Activated T-helper 9 cell treated with anti-CD3 and anti-CD28 coated beads, Interleukin-2, amount 50 U/mL, for 16 hours (primary cell): ENCODE results near the gene GSG1L.
"Not testable (repeated sequence)": the region's sequence is repeated elsewhere in the genome, so short reads cannot be mapped to it uniquely, and the experiment has no call there.

Experiments
- DNase-seq: peaks from one replicate; pipeline ENCODE4 v3.0.0-alpha.2; 2020; ENCODE audit warnings: low read depth

Gene GSG1L

GRCh38 chr16:27980919-27981700, 82.4 kb downstream of the GSG1L start:
- DNase-seq: no peak

- DNase-seq: no peak
Observed at GRCh38 chr16:27980076-27980775, 83.3 kb downstream of the GSG1L start.

- DNase-seq: not testable (repeated sequence)
Observed at GRCh38 chr16:27979668-27980067, 83.8 kb downstream of the GSG1L start.

GRCh38 chr16:27978876-27979275, 84.6 kb downstream of the GSG1L start:
- DNase-seq: no peak

GRCh38 chr16:27977966-27978365, 85.5 kb downstream of the GSG1L start:
- DNase-seq: no peak

GRCh38 chr16:27976990-27977389, 86.5 kb downstream of the GSG1L start:
- no peak for DNase-seq

GRCh38 chr16:27974896-27975540, 88.5 kb downstream of the GSG1L start:
- no peak for DNase-seq

GRCh38 chr16:27973678-27974077, 89.8 kb downstream of the GSG1L start:
- DNase-seq: no peak

- no peak for DNase-seq
Observed at GRCh38 chr16:27972500-27972899, 91.0 kb downstream of the GSG1L start.

- DNase-seq: no peak
Observed at GRCh38 chr16:27969574-27969973, 93.9 kb downstream of the GSG1L start.

GRCh38 chr16:27967169-27967568, 96.3 kb downstream of the GSG1L start:
- no peak for DNase-seq

- DNase-seq: no peak
Observed at GRCh38 chr16:27966756-27967155, 96.8 kb downstream of the GSG1L start.

GRCh38 chr16:27965801-27966200, 97.7 kb downstream of the GSG1L start:
- DNase-seq: no peak

- DNase-seq: no peak
Observed at GRCh38 chr16:27963471-27963965, 100.0 kb downstream of the GSG1L start.

- no peak for DNase-seq
Observed at GRCh38 chr16:27962197-27962596, 101.3 kb downstream of the GSG1L start.

GRCh38 chr16:27961296-27961620, 102.3 kb downstream of the GSG1L start:
- DNase-seq: no peak

- DNase-seq: no peak
Observed at GRCh38 chr16:27960619-27961295, 102.8 kb downstream of the GSG1L start.

GRCh38 chr16:27959914-27960313, 103.6 kb downstream of the GSG1L start:
- DNase-seq: no peak

GRCh38 chr16:27954191-27954590, 109.3 kb downstream of the GSG1L start:
- no peak for DNase-seq

- no peak for DNase-seq
Observed at GRCh38 chr16:27952811-27953210, 110.7 kb downstream of the GSG1L start.

GRCh38 chr16:27951489-27952120, 111.9 kb downstream of the GSG1L start:
- DNase-seq: no peak
